Stomach (tissue), 4 donors: ENCODE data around the gene IFI27.

Source experiments
- CTCF ChIP-seq, 7 experiments: fragments of 450-650 bp in 4 of 7; fragments of 200-600 bp in 3 of 7; sonication (generic) in 3 of 7; IDR thresholded peaks; one replicate each; pipeline ENCODE4 v1.5.1; 2016 to 2019; ENCODE audit warnings: antibody characterized with exemption in 7 of 7, control low read depth in 2 of 7, mild to moderate bottlenecking in 1 of 7
- EP300 ChIP-seq: sonication (generic); formaldehyde crosslinking; IDR thresholded peaks from one replicate; pipeline ENCODE4 v1.6.1; 2017; ENCODE audit warnings: antibody characterized with exemption
- POLR2A ChIP-seq, 4 donors: fragments of 450-650 bp; IDR thresholded peaks; one replicate each; pipeline ENCODE4 v1.6.1; 2016; ENCODE audit warnings: antibody characterized with exemption in 4 of 4, control low read depth in 2 of 4, mild to moderate bottlenecking in 1 of 4, moderate library complexity in 1 of 4

DNA sequence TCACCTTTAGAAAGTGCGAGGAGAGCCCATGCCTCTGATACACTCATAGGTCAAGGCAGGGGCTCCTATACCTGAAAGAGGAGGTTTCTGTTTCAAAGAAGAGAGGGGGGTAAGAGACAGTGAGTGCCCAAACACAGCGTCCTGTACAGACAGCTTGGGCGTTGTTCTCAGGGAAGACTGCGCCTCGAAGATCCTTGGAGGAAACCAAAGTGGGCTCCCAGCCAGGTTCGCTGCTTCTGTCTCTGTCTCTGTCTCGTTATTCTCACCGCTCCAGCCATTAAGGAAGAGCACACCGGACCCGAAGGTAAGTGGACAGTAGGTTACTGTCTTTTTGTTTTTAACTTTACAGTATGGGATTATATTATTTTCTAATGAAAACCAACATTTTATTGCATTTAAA, 5.8 kb upstream of the IFI27 start:
- TF ChIP-seq EP300 (no peak), POLR2A (IDR thresholded peaks at IDR 0.05) (no peak), CTCF (IDR thresholded peaks at IDR 0.05) (no peak)
